ENCODE data around the gene SPINK8. TPM values are rescaled to one million over a fixed set of nuclear protein-coding genes. Genes with fewer than 3 reads are reported as not detected.
"Not testable (repeated sequence)": the region's sequence is repeated elsewhere in the genome, so short reads cannot be mapped to it uniquely, and the experiment has no call there.

The SPINK8 gene
- total RNA-seq, 6 experiments from 2014 or later = not detected

- intact Hi-C loops (cut with DNase I) = no loop called here
- no peak for DNase-seq
- 29% methylated on average over 1 of the region's 1 CpG for WGBS (ENCODE audit: insufficient coverage, low coverage, low lambda C conversion rate, missing lambda C conversion rate)
- ATAC-seq = no peak
- TF ChIP-seq POLR2A (IDR thresholded peaks at IDR 0.05) = no peak
- TF ChIP-seq CTCF (IDR thresholded peaks at IDR 0.05) = no peak
- H3K36me3 ChIP-seq = no peaks in the 10 kb centered on the region
- no peaks in the 10 kb centered on the region for H3K9me3 ChIP-seq
- H3K4me1 ChIP-seq = no peaks in the 10 kb centered on the region
- H3K27me3 ChIP-seq = no peaks in the 10 kb centered on the region
- H3K4me3 ChIP-seq = no peak overlapping the region
- no peak overlapping the region for H3K27ac ChIP-seq
These were observed 11.5 kb upstream of the SPINK8 start for GRCh38 chr3:48344867-48345507.

GRCh38 chr3:48343432-48343831, 10.0 kb upstream of the SPINK8 start:
- H3K36me3 ChIP-seq = no peaks in the 10 kb centered on the region
- no peak for DNase-seq
- intact Hi-C loops (cut with DNase I) = no loop called here
- ATAC-seq = no peak
- no peaks in the 10 kb centered on the region for H3K9me3 ChIP-seq
- WGBS (ENCODE audit: insufficient coverage, low coverage, low lambda C conversion rate, missing lambda C conversion rate) = 80% methylated on average over 8 of the region's 8 CpGs
- no peaks in the 10 kb centered on the region for H3K27me3 ChIP-seq
- H3K4me3 ChIP-seq = no peak overlapping the region
- TF ChIP-seq POLR2A (IDR thresholded peaks at IDR 0.05) (no peak), CTCF (IDR thresholded peaks at IDR 0.05) (no peak)
- no peaks in the 10 kb centered on the region for H3K4me1 ChIP-seq
- H3K27ac ChIP-seq = no peak overlapping the region

- no peak for DNase-seq
These were observed 5.2 kb upstream of the SPINK8 start for GRCh38 chr3:48338635-48339034.

GRCh38 chr3:48337536-48337935, 4.1 kb upstream of the SPINK8 start:
- H3K9me3 ChIP-seq; intact Hi-C loops (cut with DNase I); H3K36me3 ChIP-seq; H3K4me1 ChIP-seq; H3K27ac ChIP-seq; ATAC-seq; DNase-seq; H3K27me3 ChIP-seq; H3K4me3 ChIP-seq: not testable (repeated sequence)
- WGBS (ENCODE audit: insufficient coverage, low coverage, low lambda C conversion rate, missing lambda C conversion rate) = 66% methylated on average over 3 of the region's 5 CpGs

More at GRCh38 chr3:48338635-48339034, 5.2 kb upstream of the SPINK8 start:
- ATAC-seq = no peak
- Histone ChIP-seq H3K27me3 (no peaks in the 10 kb centered on the region), H3K36me3 (no peaks in the 10 kb centered on the region), H3K4me1 (no peaks in the 10 kb centered on the region), H3K4me3 (no peak overlapping the region), H3K27ac (no peak overlapping the region), H3K9me3 (no peaks in the 10 kb centered on the region)
- 51% methylated on average over 2 of the region's 4 CpGs for WGBS (ENCODE audit: insufficient coverage, low coverage, low lambda C conversion rate, missing lambda C conversion rate)
- TF ChIP-seq CTCF (IDR thresholded peaks at IDR 0.05) = no peak
- TF ChIP-seq POLR2A (IDR thresholded peaks at IDR 0.05) = no peak
- intact Hi-C loops (cut with DNase I) = no loop called here

GRCh38 chr3:48335286-48335685, 1.8 kb upstream of the SPINK8 start:
- WGBS (ENCODE audit: insufficient coverage, low coverage, low lambda C conversion rate, missing lambda C conversion rate) = 33% methylated on average over 4 of the region's 9 CpGs
- H3K4me3 ChIP-seq; H3K27ac ChIP-seq; H3K27me3 ChIP-seq; H3K9me3 ChIP-seq; DNase-seq; H3K4me1 ChIP-seq; H3K36me3 ChIP-seq; intact Hi-C loops (cut with DNase I); ATAC-seq: not testable (repeated sequence)

Data from right lobe of liver (tissue), 6 donors.